Suprapubic skin (tissue), 4 donors: ENCODE data around the gene SLC44A4. TPM values are rescaled to one million over a fixed set of nuclear protein-coding genes. Genes with fewer than 3 reads are reported as not detected.

Experiments
- DNase-seq, 2 donors: peaks; one replicate each; pipeline ENCODE4 v3.0.0-alpha.2; 2019; ENCODE audit warnings: low spot score in 2 of 2
- H3K27ac ChIP-seq: fragments of 200-600 bp; sonication (generic); one replicate; pipeline ENCODE4 v1.5.1; 2019
- H3K27me3 ChIP-seq: fragments of 200-600 bp; sonication (generic); one replicate; pipeline ENCODE4 v1.5.1; 2019
- H3K36me3 ChIP-seq: fragments of 200-600 bp; sonication (generic); one replicate; pipeline ENCODE4 v1.5.1; 2019
- H3K4me1 ChIP-seq: fragments of 200-600 bp; sonication (generic); one replicate; pipeline ENCODE4 v1.5.1; 2019
- H3K4me3 ChIP-seq: fragments of 200-600 bp; sonication (generic); one replicate; pipeline ENCODE4 v1.5.1; 2019; ENCODE audit warnings: mild to moderate bottlenecking
- H3K9me3 ChIP-seq: fragments of 200-600 bp; sonication (generic); one replicate; pipeline ENCODE4 v1.5.1; 2019
- CTCF ChIP-seq, 2 donors: fragments of 200-600 bp in 1 of 2; fragments of 450-650 bp in 1 of 2; sonication (generic) in 1 of 2; IDR thresholded peaks; one replicate each; pipeline ENCODE4 v1.5.1; 2016 to 2019; ENCODE audit warnings: antibody characterized with exemption in 2 of 2, mild to moderate bottlenecking in 1 of 2, moderate library complexity in 1 of 2
- EP300 ChIP-seq: sonication (generic); formaldehyde crosslinking; IDR thresholded peaks from one replicate; pipeline ENCODE4 v1.6.1; 2017; ENCODE audit warnings: antibody characterized with exemption
- POLR2A ChIP-seq, 2 donors: fragments of 450-650 bp; IDR thresholded peaks; one replicate each; pipeline ENCODE4 v1.6.1; 2017; ENCODE audit warnings: antibody characterized with exemption in 2 of 2, mild to moderate bottlenecking in 2 of 2, moderate library complexity in 2 of 2
- POLR2AphosphoS5 ChIP-seq, 3 donors: sonication (generic); formaldehyde crosslinking; IDR thresholded peaks; one replicate each; pipeline ENCODE4 v1.6.1; 2017; ENCODE audit warnings: antibody characterized with exemption in 3 of 3
- WGBS: methylation state at CpG from one replicate; pipeline ENCODE4 v1.1.5; 2018; 5-methylcytosine and 5-hydroxymethylcytosine counted together
- total RNA-seq, 4 donors: library from RNA; depleted of rRNA; stranded (reverse); fragments of >200 nt; gene quantifications; one replicate each; pipeline ENCODE4 v1.1.0, GENCODE V29; 2016

The SLC44A4 gene
- total RNA-seq, 4 donors from 2014 or later = 1.4 to 7.4 (median 4.1) TPM

GRCh38 chr6:31862344-31863235 is 16.2 kb downstream of the SLC44A4 start, which contains the start of gene NEU1:
Gene NEU1 (minus strand): TSS chr6:31862821. CDS start chr6:31862776, 45 bp downstream.
- WGBS = 1% methylated on average over 47 of the region's 64 CpGs
- TF ChIP-seq POLR2AphosphoS5 (IDR thresholded peaks at IDR 0.05) = peak in 2 of 3 donors; percentile 45 to 88
- TF ChIP-seq EP300 = no peak
- peak; percentile 41 to 96 for TF ChIP-seq POLR2A (IDR thresholded peaks at IDR 0.05)
- Histone ChIP-seq H3K36me3 (peaks cover 28% of the 10 kb centered on the region), H3K4me3 (peak within 1 kb of the TSS; percentile 86), H3K4me1 (peaks cover 27% of the 10 kb centered on the region), H3K27me3 (no peaks in the 10 kb centered on the region), H3K27ac (peak within 1 kb of the TSS; percentile 89), H3K9me3 (no peaks in the 10 kb centered on the region)
- DNase-seq = peak; percentile 100

GRCh38 chr6:31861919-31862343 is 16.9 kb downstream of the SLC44A4 start:
- H3K4me1 ChIP-seq = peaks cover 27% of the 10 kb centered on the region
- 39% methylated on average over 17 of the region's 17 CpGs for WGBS
- TF ChIP-seq EP300 (no peak), POLR2A (IDR thresholded peaks at IDR 0.05) (no peak), CTCF (IDR thresholded peaks at IDR 0.05) (no peak), POLR2AphosphoS5 (IDR thresholded peaks at IDR 0.05) (no peak)
- H3K27ac ChIP-seq = no peak overlapping the region
- no peak for DNase-seq
- H3K9me3 ChIP-seq = no peaks in the 10 kb centered on the region
- no peaks in the 10 kb centered on the region for H3K27me3 ChIP-seq
- H3K36me3 ChIP-seq = peaks cover 32% of the 10 kb centered on the region
- H3K4me3 ChIP-seq = peak overlapping the region; percentile 86

GRCh38 chr6:31861150-31861549 is 17.6 kb downstream of the SLC44A4 start:
- H3K36me3 ChIP-seq = peaks cover 32% of the 10 kb centered on the region
- no peak for DNase-seq
- 93% methylated on average over 6 of the region's 7 CpGs for WGBS
- no peaks in the 10 kb centered on the region for H3K27me3 ChIP-seq
- TF ChIP-seq CTCF (IDR thresholded peaks at IDR 0.05) (no peak), POLR2AphosphoS5 (IDR thresholded peaks at IDR 0.05) (no peak), POLR2A (IDR thresholded peaks at IDR 0.05) (no peak), EP300 (no peak)
- peaks cover 27% of the 10 kb centered on the region for H3K4me1 ChIP-seq
- no peak overlapping the region for H3K4me3 ChIP-seq
- H3K9me3 ChIP-seq = no peaks in the 10 kb centered on the region
- H3K27ac ChIP-seq = no peak overlapping the region

- H3K4me3 ChIP-seq = no peak overlapping the region
- no peaks in the 10 kb centered on the region for H3K27me3 ChIP-seq
- H3K4me1 ChIP-seq = peaks cover 27% of the 10 kb centered on the region
- H3K27ac ChIP-seq = no peak overlapping the region
- WGBS = 93% methylated on average over 7 of the region's 13 CpGs
- H3K36me3 ChIP-seq = peaks cover 32% of the 10 kb centered on the region
- TF ChIP-seq POLR2A (IDR thresholded peaks at IDR 0.05) (no peak), CTCF (IDR thresholded peaks at IDR 0.05) (no peak), EP300 (no peak), POLR2AphosphoS5 (IDR thresholded peaks at IDR 0.05) (no peak)
- no peak for DNase-seq
- H3K9me3 ChIP-seq = no peaks in the 10 kb centered on the region
Observed at GRCh38 chr6:31860349-31860748, 18.4 kb downstream of the SLC44A4 start.

GRCh38 chr6:31859923-31860322 is 18.9 kb downstream of the SLC44A4 start:
- H3K4me1 ChIP-seq = peaks cover 27% of the 10 kb centered on the region
- no peaks in the 10 kb centered on the region for H3K9me3 ChIP-seq
- H3K36me3 ChIP-seq = peaks cover 32% of the 10 kb centered on the region
- no peaks in the 10 kb centered on the region for H3K27me3 ChIP-seq
- no peak overlapping the region for H3K4me3 ChIP-seq
- H3K27ac ChIP-seq = no peak overlapping the region
- DNase-seq = no peak
- 91% methylated on average over 10 of the region's 11 CpGs for WGBS
- TF ChIP-seq POLR2A (IDR thresholded peaks at IDR 0.05) (no peak), CTCF (IDR thresholded peaks at IDR 0.05) (no peak), EP300 (no peak), POLR2AphosphoS5 (IDR thresholded peaks at IDR 0.05) (no peak)
